ENCODE data around the gene CBLC.

DNA sequence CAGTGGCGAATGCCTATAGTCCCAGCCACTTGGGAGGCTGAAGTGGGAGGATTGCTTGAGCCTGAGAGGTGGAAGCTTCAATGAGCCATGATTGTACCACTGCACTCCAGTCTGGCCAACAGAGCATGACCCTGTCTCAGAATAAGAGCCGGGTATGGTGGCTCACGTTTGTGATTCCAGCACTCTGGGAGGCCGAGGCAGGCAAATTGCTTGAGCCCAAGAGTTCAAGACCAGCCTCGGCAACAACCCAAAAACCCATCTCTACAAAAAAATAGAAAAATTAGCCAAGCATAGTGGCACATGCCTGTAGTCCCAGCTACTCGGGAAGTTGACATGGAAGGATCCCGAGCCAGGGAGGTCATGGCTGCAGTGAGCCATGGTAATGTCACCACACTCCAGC is 63.1 kb downstream of the CBLC start:
- TF ChIP-seq GATA2 (IDR thresholded peaks at IDR 0.05; ENCODE audit: low read depth, low read length) (no peak), GATA3 (IDR thresholded peaks at IDR 0.05; ENCODE audit: low read depth, low read length) (no peak)

Data from SH-SY5Y (cell line).